ENCODE results near the gene CELF6.

Gene CELF6

GRCh38 chr15:72340366-72340765 lies 20.4 kb upstream of the CELF6 start:
- TF ChIP-seq FOXP2 (optimal IDR thresholded peaks at IDR 0.05; ENCODE audit: borderline replicate concordance, extremely low read depth, extremely low read length, insufficient read depth) (no peak), TAF1 (IDR thresholded peaks at IDR 0.05; ENCODE audit: borderline replicate concordance, insufficient read depth, low read length) (no peak), SIN3A (IDR thresholded peaks at IDR 0.05; ENCODE audit: borderline replicate concordance, insufficient read depth, low read length) (no peak), POLR2AphosphoS5 (IDR thresholded peaks at IDR 0.05; ENCODE audit: low read depth, low read length) (no peak), REST (IDR thresholded peaks at IDR 0.05; ENCODE audit: insufficient read depth in 1 of 2, low read depth in 2 of 2, low read length in 2 of 2) (no peak)

GRCh38 chr15:72339777-72340177 lies 19.8 kb upstream of the CELF6 start:
- TF ChIP-seq REST (IDR thresholded peaks at IDR 0.05; ENCODE audit: insufficient read depth in 1 of 2, low read depth in 2 of 2, low read length in 2 of 2) (no peak), FOXP2 (optimal IDR thresholded peaks at IDR 0.05; ENCODE audit: borderline replicate concordance, extremely low read depth, extremely low read length, insufficient read depth) (peak; percentile 61), SIN3A (IDR thresholded peaks at IDR 0.05; ENCODE audit: borderline replicate concordance, insufficient read depth, low read length) (peak; percentile 78; the same call in 1 of the 2 replicates)

GRCh38 chr15:72338617-72339321 lies 18.8 kb upstream of the CELF6 start:
- no peak for TF ChIP-seq SIN3A (IDR thresholded peaks at IDR 0.05; ENCODE audit: borderline replicate concordance, insufficient read depth, low read length)
- no peak for TF ChIP-seq POLR2AphosphoS5 (IDR thresholded peaks at IDR 0.05; ENCODE audit: low read depth, low read length)
- TF ChIP-seq FOXP2 (optimal IDR thresholded peaks at IDR 0.05; ENCODE audit: borderline replicate concordance, extremely low read depth, extremely low read length, insufficient read depth) = no peak
- TF ChIP-seq TAF1 (IDR thresholded peaks at IDR 0.05; ENCODE audit: borderline replicate concordance, insufficient read depth, low read length) = no peak
- no peak for TF ChIP-seq REST (IDR thresholded peaks at IDR 0.05; ENCODE audit: insufficient read depth in 1 of 2, low read depth in 2 of 2, low read length in 2 of 2)

- TF ChIP-seq REST (IDR thresholded peaks at IDR 0.05; ENCODE audit: insufficient read depth in 1 of 2, low read depth in 2 of 2, low read length in 2 of 2) (no peak), POLR2AphosphoS5 (IDR thresholded peaks at IDR 0.05; ENCODE audit: low read depth, low read length) (no peak), FOXP2 (optimal IDR thresholded peaks at IDR 0.05; ENCODE audit: borderline replicate concordance, extremely low read depth, extremely low read length, insufficient read depth) (no peak)
Observed at GRCh38 chr15:72338148-72338547, 18.2 kb upstream of the CELF6 start.

GRCh38 chr15:72334842-72335241 lies 14.9 kb upstream of the CELF6 start:
- no peak for TF ChIP-seq FOXP2 (optimal IDR thresholded peaks at IDR 0.05; ENCODE audit: borderline replicate concordance, extremely low read depth, extremely low read length, insufficient read depth)
- TF ChIP-seq REST (IDR thresholded peaks at IDR 0.05; ENCODE audit: insufficient read depth in 1 of 2, low read depth in 2 of 2, low read length in 2 of 2) = no peak
- TF ChIP-seq TAF1 (IDR thresholded peaks at IDR 0.05; ENCODE audit: borderline replicate concordance, insufficient read depth, low read length) = no peak
- TF ChIP-seq POLR2AphosphoS5 (IDR thresholded peaks at IDR 0.05; ENCODE audit: low read depth, low read length) = no peak
- no peak for TF ChIP-seq SIN3A (IDR thresholded peaks at IDR 0.05; ENCODE audit: borderline replicate concordance, insufficient read depth, low read length)
